Hepatocyte (in vitro differentiated cells): Measurements from ENCODE around the gene WNT7A.

ENCODE experiments used
- EZH2 ChIP-seq: fragments of 200-600 bp; sonication (generic); IDR thresholded peaks from 2 replicates; pipeline ENCODE4 v1.6.1; 2016; ENCODE audit warnings: antibody characterized with exemption, mild to moderate bottlenecking, borderline replicate concordance
- TF ChIP-seq, protein P1 (sequence below): fragments of 200-600 bp; sonication (generic); IDR thresholded peaks from 2 replicates; pipeline ENCODE4 v1.5.1; 2016; ENCODE audit warnings: antibody characterized with exemption, mild to moderate bottlenecking; ENCODE audit not compliant: poor library complexity

DNA sequence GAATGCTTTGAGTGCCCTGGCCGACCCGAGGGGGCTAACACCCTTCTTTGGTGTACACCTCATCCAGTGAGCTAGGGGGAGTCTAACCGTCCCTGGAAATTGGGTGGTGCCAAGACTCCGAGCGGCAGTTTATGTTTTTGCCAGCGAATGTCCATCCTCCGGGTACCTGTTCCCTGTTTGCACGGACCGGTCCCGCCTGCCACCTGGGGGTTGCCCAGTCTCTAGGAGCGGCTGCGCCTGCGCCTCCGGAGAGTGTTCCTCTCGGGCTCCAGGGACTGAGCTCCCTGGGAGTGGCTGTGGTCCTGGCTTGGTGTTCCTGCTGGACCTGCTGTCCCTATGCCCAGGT is 913 bp upstream of the WNT7A start:
- TF ChIP-seq, protein P1, sequence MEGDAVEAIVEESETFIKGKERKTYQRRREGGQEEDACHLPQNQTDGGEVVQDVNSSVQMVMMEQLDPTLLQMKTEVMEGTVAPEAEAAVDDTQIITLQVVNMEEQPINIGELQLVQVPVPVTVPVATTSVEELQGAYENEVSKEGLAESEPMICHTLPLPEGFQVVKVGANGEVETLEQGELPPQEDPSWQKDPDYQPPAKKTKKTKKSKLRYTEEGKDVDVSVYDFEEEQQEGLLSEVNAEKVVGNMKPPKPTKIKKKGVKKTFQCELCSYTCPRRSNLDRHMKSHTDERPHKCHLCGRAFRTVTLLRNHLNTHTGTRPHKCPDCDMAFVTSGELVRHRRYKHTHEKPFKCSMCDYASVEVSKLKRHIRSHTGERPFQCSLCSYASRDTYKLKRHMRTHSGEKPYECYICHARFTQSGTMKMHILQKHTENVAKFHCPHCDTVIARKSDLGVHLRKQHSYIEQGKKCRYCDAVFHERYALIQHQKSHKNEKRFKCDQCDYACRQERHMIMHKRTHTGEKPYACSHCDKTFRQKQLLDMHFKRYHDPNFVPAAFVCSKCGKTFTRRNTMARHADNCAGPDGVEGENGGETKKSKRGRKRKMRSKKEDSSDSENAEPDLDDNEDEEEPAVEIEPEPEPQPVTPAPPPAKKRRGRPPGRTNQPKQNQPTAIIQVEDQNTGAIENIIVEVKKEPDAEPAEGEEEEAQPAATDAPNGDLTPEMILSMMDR, result no peak
- TF ChIP-seq EZH2, result no peak
